Activated CD4-positive, alpha-beta T cell treated with anti-CD3 and anti-CD28 coated beads for 4 hours (primary cell): ENCODE measurements around the gene EGLN1.
A peak's percentile ranks its signal among the peaks of the same experiment; 100 is the strongest.
"Not testable (repeated sequence)": the region's sequence is repeated elsewhere in the genome, so short reads cannot be mapped to it uniquely, and the experiment has no call there.

Source experiments
- DNase-seq, 2 donors: peaks; one replicate each; pipeline ENCODE4 v3.0.0-alpha.2; 2020

Gene EGLN1

GRCh38 chr1:231357831-231358354, 64.2 kb downstream of the EGLN1 start:
- DNase-seq = peak; percentile 27 to 31

GRCh38 chr1:231357187-231357772, 64.8 kb downstream of the EGLN1 start:
- no peak for DNase-seq

- DNase-seq = no peak
These were observed 66.9 kb downstream of the EGLN1 start for GRCh38 chr1:231355171-231355570.

GRCh38 chr1:231354330-231355020, 67.6 kb downstream of the EGLN1 start:
- DNase-seq = no peak

GRCh38 chr1:231353086-231353485, 69.0 kb downstream of the EGLN1 start:
- DNase-seq = no peak

- no peak for DNase-seq
These were observed 70.3 kb downstream of the EGLN1 start for GRCh38 chr1:231351816-231352215.

- not testable (repeated sequence) for DNase-seq
These were observed 73.2 kb downstream of the EGLN1 start for GRCh38 chr1:231348856-231349255.

- DNase-seq = no peak
These were observed 73.6 kb downstream of the EGLN1 start for GRCh38 chr1:231348442-231348841.

- no peak for DNase-seq
These were observed 74.1 kb downstream of the EGLN1 start for GRCh38 chr1:231347961-231348360.

- DNase-seq = no peak
These were observed 81.6 kb downstream of the EGLN1 start for GRCh38 chr1:231340328-231341013.

- no peak for DNase-seq
These were observed 83.6 kb downstream of the EGLN1 start, which contains the start of gene SPRTN for GRCh38 chr1:231338270-231339128. SPRTN (plus strand) TSS chr1:231338293; CDS start chr1:231338384, 91 bp downstream.

GRCh38 chr1:231337472-231338269, 84.4 kb downstream of the EGLN1 start, which contains the start of gene EXOC8:
EXOC8 (minus strand) TSS chr1:231337852; CDS start chr1:231337745, 107 bp downstream.
- DNase-seq = peak; percentile 93 to 97

GRCh38 chr1:231337043-231337471, 85.0 kb downstream of the EGLN1 start:
- DNase-seq = no peak

- no peak for DNase-seq
These were observed 86.2 kb downstream of the EGLN1 start for GRCh38 chr1:231335663-231336602.

GRCh38 chr1:231334952-231335351, 87.1 kb downstream of the EGLN1 start:
- DNase-seq = no peak

GRCh38 chr1:231334079-231334666, 87.9 kb downstream of the EGLN1 start:
- DNase-seq = no peak

- DNase-seq = no peak
These were observed 89.3 kb downstream of the EGLN1 start for GRCh38 chr1:231332761-231333160.

GRCh38 chr1:231329483-231329882, 92.6 kb downstream of the EGLN1 start:
- DNase-seq = no peak

- no peak for DNase-seq
These were observed 94.5 kb downstream of the EGLN1 start for GRCh38 chr1:231327617-231328016.

- DNase-seq = no peak
These were observed 95.8 kb downstream of the EGLN1 start for GRCh38 chr1:231326248-231326647.
